MM.1S (cell line): Measurements from ENCODE around the gene AKR1B15.

ENCODE experiments used
- EZH2 ChIP-seq: fragments of 300-600 bp; sonication (generic); optimal IDR thresholded peaks from 2 replicates; pipeline ENCODE3; 2017; ENCODE audit warnings: low read depth, mild to moderate bottlenecking, antibody characterized with exemption, low read length, mixed read lengths
- EZH2phosphoT487 ChIP-seq: fragments of 300-600 bp; sonication (generic); IDR thresholded peaks from 2 replicates; pipeline ENCODE4 v1.6.1; 2018; ENCODE audit warnings: antibody characterized with exemption, low read length
- TF ChIP-seq, protein P1 (sequence below): fragments of 300-600 bp; sonication (generic); IDR thresholded peaks from 2 replicates; pipeline ENCODE4 v1.5.1; 2016; ENCODE audit warnings: antibody characterized with exemption, low read length, mixed read lengths

DNA sequence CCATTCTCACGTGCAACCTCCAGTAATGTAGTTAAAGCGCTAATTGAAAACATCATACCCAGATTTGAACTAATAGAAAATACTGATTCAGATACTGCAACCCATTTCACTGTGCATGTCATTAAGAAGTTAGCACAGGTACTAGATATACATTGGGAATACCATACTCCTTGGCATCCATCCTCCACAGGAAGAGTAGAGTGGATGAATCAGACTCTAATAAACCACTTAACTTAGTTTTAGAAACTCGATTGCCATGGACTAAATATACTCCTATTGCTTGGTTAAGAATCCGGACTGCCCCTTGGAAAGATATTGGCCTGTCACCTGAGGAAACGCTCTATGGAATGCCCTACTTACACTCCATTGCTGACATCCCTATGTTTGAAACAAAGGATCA is 9.5 kb downstream of the AKR1B15 start:
- TF ChIP-seq, protein P1, sequence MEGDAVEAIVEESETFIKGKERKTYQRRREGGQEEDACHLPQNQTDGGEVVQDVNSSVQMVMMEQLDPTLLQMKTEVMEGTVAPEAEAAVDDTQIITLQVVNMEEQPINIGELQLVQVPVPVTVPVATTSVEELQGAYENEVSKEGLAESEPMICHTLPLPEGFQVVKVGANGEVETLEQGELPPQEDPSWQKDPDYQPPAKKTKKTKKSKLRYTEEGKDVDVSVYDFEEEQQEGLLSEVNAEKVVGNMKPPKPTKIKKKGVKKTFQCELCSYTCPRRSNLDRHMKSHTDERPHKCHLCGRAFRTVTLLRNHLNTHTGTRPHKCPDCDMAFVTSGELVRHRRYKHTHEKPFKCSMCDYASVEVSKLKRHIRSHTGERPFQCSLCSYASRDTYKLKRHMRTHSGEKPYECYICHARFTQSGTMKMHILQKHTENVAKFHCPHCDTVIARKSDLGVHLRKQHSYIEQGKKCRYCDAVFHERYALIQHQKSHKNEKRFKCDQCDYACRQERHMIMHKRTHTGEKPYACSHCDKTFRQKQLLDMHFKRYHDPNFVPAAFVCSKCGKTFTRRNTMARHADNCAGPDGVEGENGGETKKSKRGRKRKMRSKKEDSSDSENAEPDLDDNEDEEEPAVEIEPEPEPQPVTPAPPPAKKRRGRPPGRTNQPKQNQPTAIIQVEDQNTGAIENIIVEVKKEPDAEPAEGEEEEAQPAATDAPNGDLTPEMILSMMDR = no peak
- TF ChIP-seq EZH2 (no peak), EZH2phosphoT487 (no peak)
